Measurements from ENCODE around the gene PIK3CB. TPM values are rescaled to one million over a fixed set of nuclear protein-coding genes. Genes with fewer than 3 reads are reported as not detected.

The PIK3CB gene
- total and polyA plus RNA-seq, 7 donors: 5.8 to 46.3 (median 18.1) TPM

GRCh38 chr3:138625707-138626365 lies 208.9 kb downstream of the PIK3CB start:
- WGBS, 3 donors: 94 to 99% (median 95%) methylated on average over 3 of the region's 3 CpGs
- no peak overlapping the region for H3K27ac ChIP-seq
- ATAC-seq (no peak), DNase-seq (no peak)
- H3K9me3 ChIP-seq: no peaks in the 10 kb centered on the region
- no peaks in the 10 kb centered on the region for H3K27me3 ChIP-seq (ENCODE audit: insufficient read depth in 3 of 3, low read length in 2 of 3)
- H3K4me3 ChIP-seq: no peak overlapping the region
- intact Hi-C loops (cut with DNase I): no loop called here
- TF ChIP-seq CTCF (IDR thresholded peaks at IDR 0.05): no peak
- peaks cover 3 to 23% of the 10 kb centered on the region in 2 donors for H3K36me3 ChIP-seq (ENCODE audit: insufficient read depth in 1 of 2, low read depth in 1 of 2)
- no peaks in the 10 kb centered on the region for H3K4me1 ChIP-seq

GRCh38 chr3:138624518-138624917 lies 210.2 kb downstream of the PIK3CB start:
- no peak for TF ChIP-seq CTCF (IDR thresholded peaks at IDR 0.05)
- Histone ChIP-seq H3K4me3 (no peak overlapping the region), H3K9me3 (no peaks in the 10 kb centered on the region), H3K27me3 (ENCODE audit: insufficient read depth in 3 of 3, low read length in 2 of 3) (no peaks in the 10 kb centered on the region), H3K36me3 (ENCODE audit: insufficient read depth in 1 of 2, low read depth in 1 of 2) (peaks cover 3 to 19% of the 10 kb centered on the region in 2 donors), H3K4me1 (no peaks in the 10 kb centered on the region), H3K27ac (no peak overlapping the region)
- no peak for DNase-seq
- ATAC-seq: no peak
- intact Hi-C loops (cut with DNase I): no loop called here

GRCh38 chr3:138620431-138620830 lies 214.3 kb downstream of the PIK3CB start:
- Histone ChIP-seq H3K27me3 (ENCODE audit: insufficient read depth in 3 of 3, low read length in 2 of 3) (no peaks in the 10 kb centered on the region), H3K36me3 (ENCODE audit: insufficient read depth in 1 of 2, low read depth in 1 of 2) (peaks cover 0 to 4% of the 10 kb centered on the region in 2 donors), H3K4me1 (no peaks in the 10 kb centered on the region), H3K27ac (no peak overlapping the region), H3K4me3 (no peak overlapping the region), H3K9me3 (no peaks in the 10 kb centered on the region)
- WGBS, 3 donors: 85 to 92% (median 87%) methylated on average over 4 of the region's 4 CpGs
- intact Hi-C loops (cut with DNase I): no loop called here
- TF ChIP-seq CTCF (IDR thresholded peaks at IDR 0.05): no peak
- no peak for ATAC-seq
- no peak for DNase-seq

GRCh38 chr3:138615462-138615861 lies 219.3 kb downstream of the PIK3CB start:
- 82 to 95% (median 83%) methylated on average over 1 of the region's 1 CpG for WGBS, 3 donors
- ATAC-seq: no peak
- TF ChIP-seq CTCF (IDR thresholded peaks at IDR 0.05): no peak
- no peak overlapping the region for H3K27ac ChIP-seq
- no peak for DNase-seq
- H3K4me3 ChIP-seq: no peak overlapping the region
- no peaks in the 10 kb centered on the region for H3K9me3 ChIP-seq
- intact Hi-C loops (cut with DNase I): loop anchor here in 1 of 2 donors (10.0 kb wide), 1 partner anchor 219 kb away; the partner anchor contains the start of gene PIK3CB
- H3K27me3 ChIP-seq (ENCODE audit: insufficient read depth in 3 of 3, low read length in 2 of 3): no peaks in the 10 kb centered on the region
- no peaks in the 10 kb centered on the region for H3K4me1 ChIP-seq
- H3K36me3 ChIP-seq (ENCODE audit: insufficient read depth in 1 of 2, low read depth in 1 of 2): no peaks in the 10 kb centered on the region

- H3K27ac ChIP-seq: peak overlapping the region; percentile 92
- peaks cover 2% of the 10 kb centered on the region in 2 donors for H3K36me3 ChIP-seq (ENCODE audit: insufficient read depth in 1 of 2, low read depth in 1 of 2)
- intact Hi-C loops (cut with DNase I): loop anchor here (2.0 to 10.0 kb wide), 2 partner anchors 15 to 225 kb away; partner anchors contain the start of genes PIK3CB (in 2 of the 2) and CEP70 (in 1 of the 2)
These were observed 224.8 kb downstream of the PIK3CB start for GRCh38 chr3:138609898-138610266.

More at GRCh38 chr3:138609898-138610266, 224.8 kb downstream of the PIK3CB start:
- WGBS, 3 donors: 66 to 75% (median 68%) methylated on average over 6 of the region's 6 CpGs
- TF ChIP-seq CTCF (IDR thresholded peaks at IDR 0.05): no peak
- no peaks in the 10 kb centered on the region for H3K27me3 ChIP-seq (ENCODE audit: insufficient read depth in 3 of 3, low read length in 2 of 3)
- H3K9me3 ChIP-seq: no peaks in the 10 kb centered on the region
- peaks cover 14% of the 10 kb centered on the region for H3K4me1 ChIP-seq
- H3K4me3 ChIP-seq: peak overlapping the region; percentile 85
- DNase-seq (no peak), ATAC-seq (no peak)

Measured in psoas muscle (tissue), 8 donors.